T-helper 9 cell (primary cell): ENCODE data around the gene CDC23.
"Not testable (repeated sequence)": the region's sequence is repeated elsewhere in the genome, so short reads cannot be mapped to it uniquely, and the experiment has no call there.

Experiments
- DNase-seq: peaks from one replicate; pipeline ENCODE4 v3.0.0-alpha.2; 2020
- total RNA-seq, 2 donors: gene quantifications; one replicate each; lab custom pipeline; 2026; lab: John Stamatoyannopoulos, UW

CDC23 gene
- total RNA-seq = 12.8 to 50.4 reads per million in 2 donors

GRCh38 chr5:138213161-138214029 lies at the start of gene CDC23:
CDC23 (minus strand) TSS chr5:138213323; CDS start chr5:138213312, 11 bp downstream.
- peak; percentile 82 for DNase-seq

DNA sequence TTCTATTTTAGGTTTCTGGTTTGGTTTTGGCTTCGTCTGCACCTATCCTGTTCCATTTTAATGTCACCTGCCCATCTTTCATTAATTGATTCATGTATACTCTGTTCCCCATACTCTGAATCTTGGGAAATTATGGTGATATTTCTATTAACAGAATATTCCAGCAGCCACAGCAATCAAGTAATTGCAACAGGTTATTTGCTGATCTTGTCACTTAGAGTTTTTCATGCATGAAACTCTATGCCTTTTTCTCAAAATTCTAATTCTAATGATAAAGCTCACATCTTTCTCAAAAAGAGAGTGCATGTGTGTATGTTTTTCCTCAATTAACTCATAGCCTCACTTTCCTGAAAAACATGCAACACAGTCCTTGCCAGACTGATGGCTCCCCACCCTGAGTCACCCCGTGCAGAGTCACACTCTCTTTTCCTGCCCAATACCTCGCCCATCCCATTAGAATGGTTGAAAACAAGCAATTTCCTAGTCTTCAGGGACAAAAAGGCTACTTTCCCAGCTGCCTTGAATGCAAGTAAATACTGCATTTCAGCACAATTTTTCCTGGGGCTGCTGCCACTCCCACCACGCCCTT lies 45.7 kb upstream of the CDC23 start:
- DNase-seq = no peak

DNA sequence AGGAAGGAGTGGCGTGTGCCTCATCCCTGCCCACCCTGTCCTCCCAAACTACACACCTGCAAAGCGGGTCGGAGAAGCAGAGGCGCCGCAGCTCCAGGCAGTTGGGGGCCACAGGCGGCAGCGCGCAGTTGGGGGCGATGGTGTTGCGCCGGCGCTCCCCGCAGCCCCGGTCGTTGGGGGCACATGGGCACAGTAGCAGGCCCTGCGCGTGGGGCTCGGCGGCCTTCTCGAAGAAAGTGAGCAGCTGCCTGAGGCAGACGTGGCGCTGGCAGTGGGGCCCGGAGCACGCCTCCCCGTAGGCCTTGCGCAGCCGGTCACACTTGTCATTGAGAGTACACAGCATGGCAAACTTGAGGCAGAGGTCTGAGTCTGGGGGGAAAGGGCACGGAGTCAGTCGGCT lies 44.5 kb upstream of the CDC23 start:
- no peak for DNase-seq

GRCh38 chr5:138252944-138253343 lies 39.8 kb upstream of the CDC23 start:
- no peak for DNase-seq

DNA sequence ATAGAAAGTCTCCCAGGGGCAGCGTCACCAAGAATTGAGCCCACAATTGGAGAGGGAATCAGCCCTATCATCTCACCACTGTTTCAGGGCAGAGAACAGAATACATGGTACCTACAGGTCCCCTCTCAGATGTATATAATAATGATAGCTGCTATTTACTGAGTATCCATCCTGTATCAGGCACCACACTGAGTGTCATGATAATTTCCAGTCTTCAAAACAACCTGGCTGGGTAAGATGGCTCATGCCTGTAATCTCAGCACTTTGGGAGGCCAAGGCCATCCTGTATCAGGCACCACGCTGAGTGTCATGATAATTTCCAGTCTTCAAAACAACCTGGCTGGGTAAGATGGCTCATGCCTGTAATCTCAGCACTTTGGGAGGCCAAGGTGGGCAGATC lies 34.7 kb upstream of the CDC23 start:
- not testable (repeated sequence) for DNase-seq

- no peak for DNase-seq
These were observed 33.7 kb upstream of the CDC23 start for GRCh38 chr5:138246822-138247221.

- no peak for DNase-seq
These were observed 33.2 kb upstream of the CDC23 start for GRCh38 chr5:138246334-138246733.

- DNase-seq = no peak
These were observed 32.6 kb upstream of the CDC23 start for GRCh38 chr5:138245717-138246116.

- DNase-seq = no peak
These were observed 30.7 kb upstream of the CDC23 start for GRCh38 chr5:138243794-138244193.

DNA sequence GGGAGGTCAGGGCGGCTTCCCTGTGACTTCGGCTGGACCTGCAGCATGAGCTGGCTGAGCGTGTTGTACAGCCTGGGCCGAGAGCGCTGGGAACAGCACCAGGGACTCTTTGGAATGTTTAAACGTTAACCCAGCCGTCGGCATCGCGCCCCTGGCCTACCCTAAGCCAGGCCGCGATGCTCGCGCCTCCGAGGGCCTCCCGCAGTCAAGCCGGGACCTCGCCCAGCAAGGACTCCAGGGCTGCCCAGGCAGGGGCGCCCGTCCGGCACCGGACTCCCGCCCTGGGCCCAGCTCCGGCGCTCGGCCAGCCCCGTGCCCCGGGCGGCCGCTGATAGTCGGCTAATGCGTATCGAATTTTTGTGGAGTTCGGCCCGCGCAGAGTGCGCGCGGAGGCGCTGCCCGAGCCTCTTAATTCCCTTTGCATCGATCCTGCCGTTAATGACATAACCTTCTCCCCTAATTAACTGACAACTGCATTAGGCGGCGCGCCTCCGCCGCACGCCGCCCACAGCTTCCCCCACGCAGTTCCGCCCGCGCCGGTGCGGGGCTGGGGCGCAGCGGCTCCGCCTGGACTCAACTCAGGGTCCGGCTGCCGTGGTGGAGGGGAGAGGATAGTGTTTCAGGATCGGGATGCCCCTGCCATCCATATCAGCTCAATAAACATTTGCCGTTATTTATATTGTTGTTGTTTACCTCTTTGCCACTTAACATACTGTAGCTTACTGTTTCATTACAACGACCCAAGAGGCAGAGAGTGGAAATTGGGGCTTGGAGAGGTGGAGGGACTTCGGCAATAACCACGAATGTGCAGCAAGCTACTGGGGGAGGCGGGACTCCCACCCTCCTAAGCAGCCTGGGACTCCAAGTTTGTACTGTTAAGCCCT lies 28.8 kb upstream of the CDC23 start:
- DNase-seq = no peak

- DNase-seq = no peak
These were observed 27.7 kb upstream of the CDC23 start for GRCh38 chr5:138240650-138241385.

DNA sequence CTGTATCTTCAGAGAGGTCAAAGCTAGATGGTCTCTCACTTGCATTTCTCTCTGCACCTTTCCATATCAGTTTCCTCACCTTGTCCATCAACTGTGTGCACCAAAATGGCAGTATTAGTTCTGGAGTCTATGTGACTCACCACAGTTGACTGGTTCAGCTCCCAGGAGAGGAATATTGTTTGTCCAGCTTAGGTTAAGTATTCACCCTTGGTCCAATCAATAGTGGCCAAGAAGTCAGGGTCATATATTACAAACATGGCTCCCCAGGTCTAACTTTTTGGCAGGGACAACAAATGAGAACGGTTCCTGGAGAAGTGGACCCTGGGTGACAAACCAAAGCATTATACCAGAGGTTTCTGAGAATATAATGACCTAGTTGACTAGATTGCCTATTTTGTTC lies 24.9 kb upstream of the CDC23 start:
- no peak for DNase-seq

DNA sequence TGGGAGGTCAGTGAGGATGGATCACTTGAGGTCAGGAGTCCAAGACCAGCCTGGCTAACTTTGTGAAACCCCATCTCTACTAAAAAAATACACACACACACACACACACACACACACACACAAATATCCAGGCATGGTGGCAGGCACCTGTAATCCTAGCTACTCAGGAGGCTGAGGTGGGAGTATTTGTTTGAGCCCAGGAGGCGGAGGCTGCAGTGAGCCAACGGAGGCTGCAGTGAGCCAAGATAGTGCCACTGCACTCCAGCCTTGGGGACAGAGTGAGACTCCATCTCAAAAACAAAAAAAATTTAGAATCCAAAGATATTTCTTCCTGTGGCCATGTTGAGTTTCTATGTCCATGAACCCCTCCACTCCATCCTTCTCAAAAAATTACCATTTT lies 21.5 kb upstream of the CDC23 start:
- no peak for DNase-seq

- DNase-seq = no peak
These were observed 20.2 kb upstream of the CDC23 start for GRCh38 chr5:138233280-138233679.

DNA sequence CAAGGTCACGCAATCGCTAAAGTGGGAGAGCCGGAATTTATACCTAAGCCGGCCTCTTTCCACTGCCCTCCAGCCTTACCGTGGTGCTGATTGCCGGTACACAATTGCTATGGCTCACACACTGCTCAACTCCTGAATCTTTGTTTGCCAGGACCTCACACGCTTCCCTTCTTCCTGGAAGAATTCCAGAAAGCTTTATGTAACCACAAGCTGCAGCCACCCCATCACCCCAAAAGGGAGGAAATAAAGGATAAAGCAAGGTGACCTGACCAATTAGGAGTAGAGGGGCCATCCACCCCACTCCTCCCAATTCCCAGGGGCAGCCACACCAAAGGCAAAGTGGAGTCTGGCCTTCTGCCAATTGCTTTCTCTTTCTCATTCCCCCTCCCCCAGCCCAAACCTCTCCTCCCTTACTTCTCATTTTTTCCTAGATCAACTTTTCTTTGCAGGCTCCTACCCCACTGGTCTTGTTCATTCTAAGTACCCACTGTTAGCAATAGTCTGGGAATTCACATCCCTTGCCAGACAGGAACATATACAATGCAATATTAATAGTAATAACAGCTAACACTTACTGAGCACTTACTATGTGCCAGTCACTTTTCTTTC lies 18.0 kb upstream of the CDC23 start:
- DNase-seq = no peak

- DNase-seq = no peak
These were observed 17.1 kb upstream of the CDC23 start for GRCh38 chr5:138230261-138230660.

DNA sequence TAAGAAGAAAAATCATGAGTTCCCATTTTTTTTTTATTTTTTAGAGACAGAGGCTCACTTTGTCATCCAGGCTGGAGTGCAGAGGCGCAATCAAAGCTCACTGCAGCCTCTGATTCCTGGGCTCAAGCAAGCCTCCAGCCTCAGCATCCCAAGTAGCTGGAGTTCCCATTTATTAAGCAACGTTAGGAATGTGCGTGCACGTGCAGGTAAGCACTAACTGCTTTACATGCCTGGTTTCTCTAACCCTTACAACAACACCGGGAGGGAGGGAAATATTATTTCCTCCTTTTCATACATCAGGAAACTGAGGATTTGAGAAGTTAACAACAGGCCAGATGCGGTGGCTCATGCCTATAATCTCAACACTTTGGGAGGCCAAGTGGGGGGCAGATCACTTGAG lies 16.3 kb upstream of the CDC23 start:
- no peak for DNase-seq

DNA sequence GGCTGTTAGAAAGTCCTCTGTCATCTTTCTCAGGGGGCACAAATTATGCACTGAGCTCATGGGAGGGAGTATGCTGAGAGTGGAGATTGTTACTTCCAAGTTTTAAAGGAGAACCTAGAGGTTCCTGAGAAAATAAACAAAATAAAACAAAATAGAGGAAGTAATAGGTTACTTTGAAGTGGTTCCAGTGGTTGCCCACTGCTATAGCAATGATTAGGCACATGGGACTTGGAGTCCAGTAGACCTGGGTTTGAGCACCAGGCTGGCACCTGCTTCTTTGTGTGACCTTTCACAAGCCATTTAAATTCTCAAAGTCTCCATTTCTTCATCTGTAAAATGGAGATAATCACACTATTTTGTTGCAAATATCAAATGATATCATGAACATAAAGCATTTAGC lies 13.8 kb upstream of the CDC23 start:
- DNase-seq = no peak

DNA sequence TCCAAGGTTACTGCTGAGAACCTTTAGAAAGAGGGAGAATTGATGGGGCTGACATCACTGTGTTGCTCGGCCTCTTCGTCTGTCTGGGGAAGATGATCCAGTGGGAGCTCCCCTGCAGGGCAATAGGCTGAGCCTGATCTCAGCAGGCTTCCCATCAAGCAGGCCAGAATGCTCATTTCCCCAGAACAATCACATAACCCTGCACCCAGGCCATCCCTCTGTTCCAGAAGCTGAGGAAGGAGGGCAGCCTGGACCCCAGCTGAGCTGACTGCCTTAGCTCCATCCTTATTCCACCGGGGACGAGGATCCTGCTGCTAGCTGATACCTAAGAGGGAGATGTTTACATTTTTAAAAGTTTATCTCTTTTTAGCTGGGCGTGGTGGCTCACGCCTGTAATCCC lies 11.6 kb upstream of the CDC23 start:
- DNase-seq = no peak

GRCh38 chr5:138223532-138223931 lies 10.4 kb upstream of the CDC23 start:
- no peak for DNase-seq

DNA sequence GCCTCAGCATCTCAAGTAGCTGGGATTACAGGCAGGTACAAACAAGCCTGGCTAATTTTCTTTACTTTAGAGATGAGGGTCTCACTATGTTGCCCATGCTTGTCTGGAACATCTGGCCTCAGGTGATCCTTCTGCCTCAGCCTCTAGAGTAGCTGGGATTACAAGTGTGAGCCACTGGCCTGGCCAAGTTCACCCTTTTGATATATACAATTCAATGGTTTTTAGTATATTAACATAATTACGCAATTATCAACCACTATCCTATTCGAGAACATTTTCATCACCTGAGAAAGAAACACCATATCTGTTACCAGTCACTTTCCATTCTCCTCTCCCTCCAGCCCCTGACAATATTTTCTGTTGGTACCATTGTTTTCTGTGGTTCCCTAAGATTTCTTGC lies 3.7 kb upstream of the CDC23 start:
- no peak for DNase-seq

GRCh38 chr5:138212828-138213160 lies 329 bp downstream of the CDC23 start:
- DNase-seq = no peak
